HG03442 (cell line): Measurements from ENCODE around the gene TMEM115.
"Not testable (repeated sequence)": the region's sequence is repeated elsewhere in the genome, so short reads cannot be mapped to it uniquely, and the experiment has no call there.

Experiments used
- ATAC-seq: cut with Tn5 transposase; IDR thresholded peaks from one replicate; pipeline ENCODE4 v1.9.1; 2021; ENCODE audit warnings: mild to moderate bottlenecking, moderate library complexity; ENCODE audit not compliant: unreplicated experiment

Gene TMEM115

DNA sequence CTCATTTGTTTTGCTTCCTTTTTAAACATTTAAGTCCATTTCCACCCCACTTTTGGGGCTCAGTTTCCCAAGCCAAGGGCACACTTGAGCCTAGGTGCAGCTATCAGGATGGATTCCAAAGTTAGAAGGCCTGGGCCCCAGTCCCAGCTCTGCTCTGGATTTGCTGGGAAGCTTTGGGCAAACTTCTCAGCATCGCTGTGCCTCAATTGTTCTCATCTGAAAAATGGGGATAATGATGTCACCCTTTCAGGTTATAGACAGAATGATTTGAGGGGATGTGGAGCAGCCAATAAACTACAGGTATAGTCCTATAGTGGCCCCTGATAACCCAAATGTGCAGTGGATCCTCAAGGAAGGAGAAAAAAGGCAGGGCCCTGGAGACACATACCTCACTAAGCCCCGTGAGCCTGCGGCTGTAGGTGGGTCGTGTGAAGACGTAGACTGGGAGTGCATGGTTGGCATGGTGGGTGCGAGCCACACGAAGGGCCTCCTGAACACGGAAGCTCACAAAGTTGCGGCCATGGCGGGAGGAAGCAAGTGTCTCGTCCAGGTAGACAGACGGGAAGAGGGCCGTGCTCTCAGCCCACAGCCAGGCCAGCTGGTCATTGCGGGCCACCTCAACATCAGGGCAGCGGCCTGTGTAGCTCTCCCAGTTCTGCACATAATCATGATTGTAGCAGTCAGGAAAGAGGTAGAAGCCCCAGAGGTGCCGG is 40.0 kb downstream of the TMEM115 start:
- no peak for ATAC-seq

DNA sequence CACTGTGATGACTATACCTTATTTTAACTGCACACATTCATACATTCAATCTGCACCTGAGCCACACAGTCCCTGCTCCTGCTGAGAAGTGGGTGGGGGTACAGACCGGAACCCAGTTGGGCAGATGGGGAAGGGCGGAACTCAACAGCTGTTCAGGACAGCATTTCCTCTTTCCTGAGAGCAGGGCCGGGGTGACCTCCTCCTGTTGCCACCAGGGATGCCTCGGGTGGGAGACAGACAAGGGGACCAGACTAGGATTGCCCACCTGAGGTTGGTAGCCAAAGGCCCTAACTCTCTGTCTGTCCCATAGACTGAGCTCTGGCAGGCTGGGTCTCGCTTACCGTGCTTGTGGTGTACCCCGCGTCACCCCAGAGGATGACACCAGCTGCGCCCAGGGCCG is 40.7 kb downstream of the TMEM115 start:
- no peak for ATAC-seq

DNA sequence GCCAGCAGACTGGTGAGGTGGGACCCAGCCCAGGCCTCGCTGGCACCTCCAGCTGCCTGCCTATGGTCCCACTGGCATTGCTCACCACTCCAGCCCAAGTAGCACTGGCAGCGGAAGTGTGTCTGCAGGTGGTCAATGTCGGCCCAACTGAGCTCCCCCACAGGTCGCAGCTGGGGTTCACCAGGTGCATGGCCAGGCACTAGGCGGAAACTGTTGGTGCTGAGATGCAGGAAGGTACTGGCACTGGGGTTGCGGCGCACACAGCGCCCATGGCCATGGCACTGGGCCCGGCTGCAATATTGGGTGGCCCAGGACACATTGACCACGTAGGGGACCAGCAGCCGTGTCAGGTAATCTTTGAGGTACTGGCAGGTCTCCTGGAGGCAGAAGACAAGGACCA is 41.2 kb downstream of the TMEM115 start:
- ATAC-seq: no peak

DNA sequence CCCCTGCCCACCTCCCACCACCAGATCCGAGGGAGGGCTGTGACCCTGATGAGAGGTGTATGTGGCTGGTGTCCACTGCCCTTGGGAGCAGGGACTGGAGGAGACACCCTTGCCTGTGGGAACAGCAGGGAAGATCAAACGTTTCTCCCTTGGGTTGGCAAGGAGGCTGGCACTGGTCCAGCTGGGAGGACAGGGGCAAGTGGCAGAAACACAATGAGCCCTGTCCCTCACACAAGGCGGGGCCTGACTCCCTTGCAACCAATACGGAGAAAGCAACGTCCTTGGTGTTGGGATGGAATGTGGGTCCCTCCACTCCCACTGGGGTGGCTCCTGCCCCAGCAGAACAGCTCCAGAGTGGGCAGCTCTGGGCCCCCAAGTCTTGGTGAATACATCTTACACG is 42.0 kb downstream of the TMEM115 start:
- ATAC-seq: no peak

GRCh38 chr3:50316657-50317242 is 42.6 kb downstream of the TMEM115 start:
- no peak for ATAC-seq

DNA sequence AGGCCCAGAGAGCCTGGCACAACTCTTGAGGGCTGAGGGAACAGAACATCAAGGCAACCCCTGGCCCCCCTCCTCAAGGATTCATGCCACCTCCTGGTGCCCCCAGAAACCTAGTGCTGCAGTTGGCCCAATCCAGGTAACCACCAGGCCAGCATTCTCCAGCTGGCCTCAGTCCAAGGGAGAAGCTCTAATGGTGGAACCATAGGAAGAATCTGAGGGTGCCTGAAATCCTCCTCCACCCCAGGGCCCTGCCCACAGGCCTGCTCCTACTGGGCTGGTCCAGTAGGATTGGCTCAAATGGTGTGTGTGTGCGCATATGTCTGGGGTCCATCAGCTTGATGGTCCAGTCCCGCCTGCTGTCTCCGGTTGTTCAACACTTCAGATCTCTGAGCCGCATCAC is 44.5 kb downstream of the TMEM115 start:
- ATAC-seq: no peak

DNA sequence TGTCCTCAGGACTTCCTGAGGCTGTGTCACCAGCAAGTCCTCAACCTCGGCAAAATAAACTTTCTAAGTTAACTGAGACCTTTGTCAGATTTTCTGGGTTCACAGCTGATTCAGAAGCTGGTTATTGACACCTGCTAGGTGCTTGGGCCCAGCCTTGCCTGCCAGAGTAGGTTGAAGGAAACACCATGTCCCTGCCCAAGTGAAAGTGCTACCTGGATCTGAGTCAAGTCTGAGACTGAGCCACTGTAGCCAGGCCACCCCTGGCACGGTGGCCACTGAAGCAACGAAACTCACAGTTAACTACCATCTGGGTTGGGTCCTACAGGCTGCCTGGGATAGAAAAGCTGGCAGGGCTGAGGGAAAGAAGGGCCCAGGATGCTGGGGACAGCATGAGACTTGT is 45.0 kb downstream of the TMEM115 start:
- ATAC-seq: no peak

DNA sequence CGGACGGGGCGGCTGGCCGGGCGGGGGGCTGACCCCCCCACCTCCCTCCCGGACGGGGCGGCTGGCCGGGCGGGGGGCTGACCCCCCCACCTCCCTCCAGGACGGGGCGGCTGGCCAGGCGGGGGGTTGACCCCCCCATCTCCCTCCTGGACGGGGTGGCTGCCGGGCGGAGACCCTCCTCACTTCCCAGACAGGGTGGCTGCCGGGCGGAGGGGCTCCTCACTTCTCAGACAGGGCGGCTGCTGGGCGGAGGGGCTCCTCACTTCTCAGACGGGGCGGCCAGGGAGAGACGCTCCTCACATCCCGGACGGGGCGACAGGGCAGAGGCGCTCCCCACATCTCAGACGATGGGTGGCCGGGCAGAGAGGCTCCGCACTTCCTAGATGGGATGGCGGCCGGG is 47.3 kb downstream of the TMEM115 start:
- ATAC-seq: not testable (repeated sequence)
